ENCODE results near the gene RABGGTA. TPM values are rescaled to one million over a fixed set of nuclear protein-coding genes. Genes with fewer than 3 reads are reported as not detected.
A peak's percentile ranks its signal among the peaks of the same experiment; 100 is the strongest.

The RABGGTA gene
- total RNA-seq, 1 donor from 2014 or later = 19.5 TPM

DNA sequence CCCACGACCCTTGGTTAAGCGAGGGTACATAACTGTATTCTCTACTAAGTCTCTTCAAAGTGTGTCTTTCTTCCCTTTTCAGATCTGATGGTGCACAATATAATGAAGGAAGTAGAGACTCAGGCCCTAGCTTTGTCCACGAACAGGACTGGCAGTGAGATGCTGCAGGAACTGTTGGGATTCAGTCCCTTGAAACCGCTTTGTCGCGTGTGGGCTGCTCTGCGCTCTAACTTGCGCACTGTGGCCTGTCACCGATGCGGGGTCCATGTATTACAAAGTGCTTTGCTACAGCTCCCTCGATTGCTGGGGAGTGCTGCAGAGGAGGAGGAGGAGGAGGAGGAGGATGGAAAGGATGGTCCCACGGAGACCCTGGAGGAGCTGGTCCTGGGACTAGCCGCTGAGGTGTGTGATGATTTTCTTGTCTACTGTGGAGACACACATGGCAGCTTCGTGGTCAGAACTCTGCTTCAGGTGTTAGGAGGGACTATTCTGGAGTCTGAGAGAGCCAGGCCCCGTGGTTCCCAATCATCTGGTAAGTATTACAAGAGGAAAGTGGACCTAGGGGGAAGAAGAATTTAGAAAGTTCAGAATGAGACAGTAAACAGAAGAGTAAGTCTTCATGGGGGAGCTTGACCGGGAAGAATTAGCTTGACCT lies 29.1 kb upstream of the RABGGTA start:
- no peak for DNase-seq

DNA sequence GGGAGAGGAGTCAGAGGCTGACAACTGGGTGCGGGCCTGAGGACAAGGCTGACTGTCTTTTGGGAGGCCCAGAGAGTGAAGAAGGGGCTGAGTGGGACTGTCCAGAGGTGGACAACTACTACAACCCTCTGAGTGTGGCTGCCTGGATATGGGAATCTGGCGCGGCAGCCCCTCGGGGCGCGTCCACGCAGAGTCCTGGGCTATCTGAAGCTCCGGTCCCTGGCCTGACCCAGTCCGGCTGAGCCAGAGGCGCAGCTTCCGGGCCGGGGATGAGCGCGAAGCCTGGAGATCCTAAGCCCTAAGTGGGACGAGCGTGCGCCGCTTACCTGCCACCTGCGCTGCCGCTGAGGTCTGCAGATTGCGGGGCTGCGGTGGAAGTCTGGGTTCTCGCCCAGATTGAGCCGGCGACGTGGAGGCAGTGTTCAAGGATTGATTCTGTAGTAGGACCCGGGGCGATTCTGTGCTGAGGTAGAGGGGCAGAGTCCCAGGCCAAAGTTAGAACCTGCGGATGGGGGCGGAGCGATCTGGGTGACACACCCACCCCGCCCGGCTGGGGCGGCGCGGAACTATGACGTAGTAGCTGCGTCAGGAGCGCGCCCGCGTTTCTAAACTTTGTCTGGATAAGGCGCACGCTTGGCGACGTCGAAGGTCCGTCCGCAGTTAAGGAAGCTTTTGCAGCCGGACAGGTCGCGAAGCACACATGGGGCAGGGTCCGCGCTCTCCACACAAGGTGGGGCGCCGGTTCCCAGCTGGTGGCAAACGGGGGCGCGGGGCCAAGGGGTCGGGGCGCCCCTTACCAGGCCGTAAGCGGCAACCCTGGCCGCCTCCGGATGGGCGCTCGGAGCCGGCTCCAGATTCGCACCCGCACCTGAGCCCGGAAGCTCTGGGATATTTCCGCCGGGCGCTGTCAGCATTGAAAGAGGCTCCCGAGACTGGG lies 28.1 kb upstream of the RABGGTA start, which contains the start of the genes DHRS1 and NOP9:
Gene DHRS1, minus strand, starts transcription at position 526 of the 937 bp plus-strand sequence. CDS start 674 bp downstream, outside the sequence.
Gene NOP9, plus strand, starts transcription at position 596 of the 937 bp plus-strand sequence. Its CDS starts 105 bp downstream, at position 701.
- DNase-seq = peak; percentile 83

DNA sequence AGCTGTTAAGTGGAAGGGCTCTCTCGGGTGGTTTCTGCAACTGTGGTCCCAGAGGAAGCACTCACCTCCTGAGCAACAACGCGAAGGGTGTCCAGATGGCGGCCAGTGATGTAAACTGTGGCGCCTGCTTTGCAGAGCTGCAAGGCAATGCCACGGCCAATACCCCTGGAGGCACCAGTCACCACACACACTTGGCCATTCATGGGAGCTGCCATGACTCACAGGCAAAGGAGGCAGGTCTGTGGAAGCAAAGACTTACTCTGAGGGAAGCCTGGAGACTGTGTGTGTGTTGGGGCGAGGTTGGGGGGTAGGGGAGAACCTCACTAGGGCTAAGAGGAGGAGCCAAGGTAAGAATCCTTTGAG lies 27.5 kb upstream of the RABGGTA start:
- DNase-seq = no peak

DNA sequence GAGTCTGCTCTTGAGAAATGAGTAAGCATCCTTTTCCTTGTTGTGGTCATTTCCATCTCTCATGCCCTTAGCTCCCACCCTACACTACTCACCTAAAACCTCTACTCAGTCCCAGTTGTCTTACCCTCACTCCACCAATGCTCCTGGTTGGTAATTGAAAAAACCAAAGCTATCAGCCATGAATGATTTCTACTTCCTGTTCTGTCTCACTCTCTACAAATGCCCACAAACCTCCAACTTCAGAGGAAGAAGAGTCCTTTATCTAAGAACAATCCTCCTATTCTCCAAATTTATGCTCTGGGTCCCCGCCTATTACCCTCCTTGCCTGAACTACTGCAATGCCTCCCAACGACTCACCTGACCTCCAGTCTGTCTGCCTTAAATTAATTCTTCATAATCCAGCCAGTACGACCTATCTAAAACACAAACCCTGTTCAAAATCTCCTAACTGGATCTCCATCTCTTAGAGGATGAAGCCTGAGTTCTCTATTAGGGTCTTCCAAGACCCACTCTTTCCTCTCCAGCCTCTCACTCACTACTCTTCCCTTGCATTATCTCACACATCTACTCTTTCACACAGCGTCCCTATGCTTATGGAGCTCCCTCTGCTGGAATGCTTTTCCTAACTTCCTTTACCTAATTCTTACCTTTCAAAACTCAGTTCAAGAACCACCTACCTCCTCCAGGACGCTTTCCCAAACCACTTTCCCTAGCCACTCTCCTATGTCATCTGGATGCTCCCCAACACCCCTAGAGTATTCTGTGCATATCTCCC lies 26.0 kb upstream of the RABGGTA start:
- DNase-seq = no peak

DNA sequence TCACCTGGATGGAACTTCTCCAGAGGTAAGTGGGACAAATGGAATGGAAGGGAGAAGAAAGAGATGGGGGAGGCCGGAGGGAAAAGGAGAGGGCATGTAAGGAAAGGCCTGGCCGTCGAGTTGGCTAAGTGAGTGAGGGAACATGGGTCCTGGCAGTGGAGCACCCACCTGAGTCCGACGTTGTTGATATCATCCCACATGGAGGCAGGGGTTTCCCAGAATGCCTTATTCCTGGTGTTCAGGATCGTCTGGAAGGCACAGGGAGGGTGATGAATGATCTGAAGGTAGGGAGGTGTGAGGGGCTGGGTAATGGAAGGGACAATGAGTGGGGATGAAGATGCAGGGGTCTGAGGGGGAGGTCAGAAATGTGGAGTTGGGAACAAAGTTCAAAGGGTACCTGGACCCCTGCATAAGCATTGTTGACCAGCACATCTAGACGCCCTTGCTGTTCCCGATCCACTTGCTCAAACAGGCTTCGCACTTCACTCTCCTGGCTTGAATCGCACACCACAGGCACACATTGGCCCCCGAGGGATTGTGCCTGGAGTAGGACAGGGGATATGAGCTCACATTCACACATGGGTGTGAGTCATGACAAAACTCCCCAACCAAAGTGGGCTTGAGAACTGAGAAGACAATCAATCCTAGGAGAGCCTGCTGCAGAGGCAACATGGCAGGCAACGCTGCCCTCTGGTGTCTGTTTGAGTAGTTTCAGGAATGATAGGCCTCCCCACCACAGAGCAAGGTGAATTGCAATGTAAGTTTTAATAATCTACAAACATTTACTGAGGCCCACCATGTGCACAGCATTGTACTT lies 25.2 kb upstream of the RABGGTA start:
- peak; percentile 16 for DNase-seq

DNA sequence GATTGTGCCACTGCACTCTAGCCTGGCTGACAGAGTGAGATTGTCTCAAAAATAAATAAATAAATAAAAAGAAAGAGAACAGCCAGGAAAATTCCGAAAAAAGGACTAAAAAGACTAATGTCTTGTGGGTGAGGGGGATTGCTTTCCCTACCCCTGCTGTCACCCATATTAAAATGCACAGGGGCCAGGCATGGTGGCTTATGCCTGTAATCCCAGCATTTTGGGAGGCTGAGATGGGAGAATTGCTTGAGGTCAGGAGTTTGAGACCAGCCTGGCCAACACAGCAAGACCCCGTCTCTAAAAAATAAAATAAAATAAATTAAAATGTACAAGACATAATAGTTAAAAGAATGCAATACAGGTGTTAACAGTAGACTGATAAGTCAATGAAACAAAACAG lies 22.1 kb upstream of the RABGGTA start:
- no peak for DNase-seq

DNA sequence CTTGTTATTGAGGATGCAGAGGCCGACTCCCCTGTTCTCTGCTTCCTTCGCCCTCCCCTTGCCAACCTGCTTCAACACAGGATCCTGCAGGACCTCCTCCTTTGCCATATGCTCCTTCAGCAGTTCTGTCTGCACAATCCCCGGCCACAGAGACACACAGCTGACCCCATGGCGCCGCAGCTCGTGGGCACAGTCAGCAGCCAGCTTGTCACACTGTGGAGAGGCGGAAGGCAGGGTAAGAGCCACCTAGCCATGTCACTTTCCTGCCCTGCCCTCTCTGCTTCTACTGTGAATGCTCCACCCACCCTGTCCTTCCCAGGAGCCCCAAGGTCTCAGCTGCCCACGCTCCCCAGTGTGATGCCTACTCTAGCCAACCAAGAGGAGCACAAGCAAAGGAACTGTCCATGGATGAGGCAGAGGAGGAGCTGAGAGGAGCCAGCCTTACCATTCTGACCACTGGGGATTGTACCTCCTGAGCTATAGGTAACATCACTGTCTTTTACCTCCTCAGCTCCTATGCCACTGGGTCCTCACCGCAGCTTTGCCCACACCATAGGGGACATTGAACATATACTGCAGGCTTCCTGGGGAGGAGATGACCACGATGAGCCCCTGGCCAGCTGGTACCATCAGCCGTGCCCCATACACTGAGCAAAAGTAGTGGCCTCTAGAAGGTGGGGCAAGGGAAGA lies 20.9 kb upstream of the RABGGTA start:
- DNase-seq = no peak

DNA sequence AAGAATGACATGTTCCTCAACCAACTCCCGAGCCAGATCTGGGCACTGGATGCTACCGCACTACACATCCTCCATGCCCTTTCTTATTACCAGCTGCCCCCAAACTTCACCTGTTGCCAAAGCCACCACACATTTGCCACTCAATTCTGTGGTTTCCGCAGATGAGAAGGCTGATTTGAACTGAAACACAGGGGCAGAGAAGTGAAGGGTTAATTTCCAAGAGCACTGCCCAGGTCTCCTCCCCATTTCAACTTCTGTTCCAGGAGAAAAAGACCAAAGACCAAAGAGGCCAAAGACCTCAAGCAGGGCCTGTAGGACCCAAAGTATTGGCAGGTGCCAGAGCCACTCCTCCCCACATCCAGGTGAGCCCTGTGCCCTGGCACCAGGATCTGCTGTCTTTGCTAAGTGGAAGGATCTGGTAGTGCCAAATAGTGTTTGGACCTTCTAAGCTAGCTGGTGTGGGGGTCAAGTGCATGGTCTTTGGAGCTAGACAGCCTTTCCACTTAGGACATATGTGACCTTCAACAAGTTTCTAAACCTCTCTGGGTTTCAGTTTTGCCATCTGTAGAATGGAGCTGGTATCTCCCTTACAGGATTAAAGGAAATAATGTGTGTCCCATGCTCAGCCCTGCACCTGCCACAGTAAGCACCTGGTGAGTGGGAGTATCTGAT lies 20.2 kb upstream of the RABGGTA start:
- no peak for DNase-seq

DNA sequence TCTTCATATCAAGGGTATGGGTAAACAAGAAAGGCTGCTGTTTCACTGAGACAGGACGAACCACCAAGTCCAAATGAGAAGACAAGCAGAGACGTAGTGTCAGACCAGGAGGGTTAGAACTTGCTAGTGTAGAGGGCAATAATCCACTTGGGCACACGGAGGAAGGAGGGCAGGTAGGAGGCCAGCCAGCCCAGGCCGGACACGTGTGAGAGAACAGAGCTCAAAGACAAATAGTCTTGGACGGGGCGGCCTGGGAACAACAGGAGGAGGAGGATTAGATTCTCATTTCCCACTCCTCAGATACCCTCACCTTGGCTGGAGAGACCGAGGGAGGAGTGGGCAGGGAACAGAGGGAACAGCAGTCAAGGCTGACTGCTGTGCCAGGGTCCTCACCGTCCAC lies 19.3 kb upstream of the RABGGTA start:
- DNase-seq = no peak

DNA sequence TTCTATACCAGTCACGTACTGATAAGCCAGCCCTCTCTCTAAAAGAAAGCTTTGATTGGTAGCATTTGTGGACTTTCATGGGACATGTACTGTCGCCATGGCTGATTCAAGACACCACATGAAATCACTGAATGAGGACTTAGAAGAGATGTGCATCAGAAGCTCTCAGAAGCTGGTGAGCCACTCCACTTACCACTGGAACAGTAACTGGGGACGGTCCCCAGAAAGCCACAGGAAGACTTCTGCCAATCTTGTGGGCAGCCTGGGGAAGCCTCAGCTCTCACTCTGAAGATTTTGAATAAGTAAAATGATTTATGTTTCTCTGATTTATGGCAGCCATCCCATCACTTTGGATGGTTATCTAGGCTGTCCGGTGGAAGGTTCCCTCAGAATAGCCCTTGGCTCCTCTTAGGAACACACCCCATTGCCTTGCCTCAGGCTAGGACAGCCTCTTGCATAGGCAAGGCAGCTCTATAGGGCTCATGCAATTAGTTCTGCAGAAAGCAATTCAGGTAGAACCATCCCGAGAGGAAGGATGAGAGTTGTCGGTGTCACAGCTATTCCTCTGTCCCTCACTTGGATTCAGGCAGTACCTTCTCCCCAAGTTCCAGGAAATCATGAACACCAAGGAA lies 18.4 kb upstream of the RABGGTA start:
- no peak for DNase-seq

DNA sequence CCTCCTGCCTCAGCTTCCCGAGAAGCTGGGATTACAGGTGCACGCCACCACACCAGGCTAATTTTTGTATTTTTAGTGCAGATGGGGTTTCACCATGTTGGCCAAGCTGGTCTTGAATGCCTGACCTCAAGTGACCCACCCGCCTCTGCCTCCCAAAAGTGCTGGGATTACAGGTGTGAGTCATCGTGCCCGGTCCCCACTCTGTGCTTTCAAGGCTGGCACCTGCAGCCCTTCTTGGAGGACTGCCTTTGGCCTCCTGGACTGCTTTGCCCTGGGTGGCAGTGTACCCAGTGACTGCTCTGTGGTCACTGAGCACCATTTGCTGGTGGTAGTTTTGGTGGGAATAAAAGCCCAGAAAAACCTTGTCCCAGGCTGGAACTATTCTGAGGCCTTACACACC lies 15.6 kb upstream of the RABGGTA start:
- no peak for DNase-seq

DNA sequence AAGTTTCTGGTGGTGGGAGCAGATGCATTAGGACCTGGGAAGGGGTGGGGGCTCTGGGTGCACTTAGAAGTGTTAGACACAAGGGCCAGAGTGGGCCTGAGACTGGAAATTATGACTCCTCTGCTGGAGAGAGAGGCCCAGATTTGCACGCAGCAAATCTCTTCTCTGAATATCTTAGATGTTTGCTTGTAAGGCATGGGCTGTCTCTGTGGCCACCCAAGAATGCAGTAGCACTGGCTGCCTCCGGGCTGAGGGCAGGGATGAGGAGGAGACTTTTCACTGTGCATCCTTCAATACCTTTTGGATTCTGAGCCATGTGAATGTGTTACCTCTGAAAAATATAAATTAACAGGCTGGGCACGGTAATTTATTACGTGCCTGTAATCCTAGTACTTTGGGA lies 14.0 kb upstream of the RABGGTA start:
- no peak for DNase-seq

DNA sequence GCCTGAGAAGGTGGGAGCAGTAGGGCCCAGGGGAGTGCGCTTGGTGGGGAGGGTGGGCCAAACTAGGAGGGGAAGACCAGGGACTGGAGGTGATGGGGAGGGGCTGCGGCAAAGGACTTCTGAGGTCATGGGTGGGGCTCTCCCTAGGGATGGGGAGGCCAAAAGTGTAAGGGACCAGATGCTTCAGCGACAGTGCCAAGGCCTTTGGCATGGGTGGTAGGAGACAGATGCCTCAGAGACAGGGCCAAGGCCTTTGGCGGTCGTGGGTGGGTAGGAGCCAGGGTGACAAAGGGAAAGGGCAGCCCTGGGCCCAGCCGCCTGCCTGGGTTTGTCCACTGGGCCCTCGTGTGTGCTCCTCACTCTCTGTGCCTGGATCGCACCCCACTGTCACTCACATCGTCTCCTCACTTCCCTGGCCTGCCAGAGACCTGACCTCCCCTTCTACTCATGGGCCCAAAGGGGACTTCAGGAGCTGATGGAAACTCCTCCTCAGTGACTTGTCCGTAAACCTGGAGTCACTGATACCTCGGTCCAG lies 13.2 kb upstream of the RABGGTA start:
- no peak for DNase-seq

DNA sequence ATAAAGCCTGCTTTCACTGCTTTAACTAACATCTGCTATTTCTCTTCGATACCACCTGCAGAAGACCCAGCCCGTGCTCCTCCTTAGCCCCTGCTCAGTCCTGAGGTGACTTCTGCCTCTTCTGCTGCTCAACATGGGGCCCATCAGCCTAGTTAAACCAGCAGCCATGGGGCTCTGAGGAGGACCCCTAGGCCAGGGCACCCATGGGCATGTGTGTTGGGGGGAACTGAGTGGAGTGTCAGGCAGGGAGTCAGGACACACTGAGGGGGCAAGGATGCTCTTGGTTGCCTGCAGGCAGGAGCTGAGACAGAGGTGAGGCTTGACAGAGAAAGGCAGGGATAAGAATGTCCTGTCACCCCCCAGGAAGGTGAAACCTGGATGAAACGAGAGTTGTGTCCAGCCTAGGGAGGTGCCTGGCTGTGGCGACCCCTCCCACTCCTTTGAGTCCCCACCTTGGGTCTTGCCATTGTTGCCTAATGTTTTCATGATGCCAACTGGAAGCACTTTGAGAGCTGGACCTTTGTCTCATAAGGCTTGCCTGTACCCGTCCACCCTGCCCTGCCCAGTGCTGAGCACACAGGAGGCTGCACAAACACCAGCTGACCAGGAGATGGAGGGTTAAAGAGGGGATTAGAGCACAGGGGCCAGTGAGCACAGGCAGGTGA lies 12.5 kb upstream of the RABGGTA start:
- no peak for DNase-seq

DNA sequence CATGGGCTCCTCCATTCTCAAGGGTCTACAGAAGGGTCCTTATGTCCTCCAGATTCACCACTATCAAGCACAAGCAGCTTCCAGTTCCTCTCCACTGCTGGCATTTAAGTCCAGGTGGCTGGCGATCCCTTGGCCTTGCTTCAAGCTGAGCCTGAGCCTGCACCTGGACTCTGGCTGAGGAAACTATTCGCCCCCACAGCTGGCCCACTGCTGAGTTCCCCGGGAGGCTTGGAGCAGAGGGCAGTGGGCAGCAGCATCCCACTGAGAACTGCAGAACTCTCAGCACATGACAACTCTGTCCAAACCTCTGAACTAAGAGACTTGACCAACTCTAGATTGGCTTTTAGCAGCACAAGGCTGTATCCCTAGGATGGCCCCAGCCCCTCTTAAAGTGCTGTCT lies 11.3 kb upstream of the RABGGTA start:
- no peak for DNase-seq

DNA sequence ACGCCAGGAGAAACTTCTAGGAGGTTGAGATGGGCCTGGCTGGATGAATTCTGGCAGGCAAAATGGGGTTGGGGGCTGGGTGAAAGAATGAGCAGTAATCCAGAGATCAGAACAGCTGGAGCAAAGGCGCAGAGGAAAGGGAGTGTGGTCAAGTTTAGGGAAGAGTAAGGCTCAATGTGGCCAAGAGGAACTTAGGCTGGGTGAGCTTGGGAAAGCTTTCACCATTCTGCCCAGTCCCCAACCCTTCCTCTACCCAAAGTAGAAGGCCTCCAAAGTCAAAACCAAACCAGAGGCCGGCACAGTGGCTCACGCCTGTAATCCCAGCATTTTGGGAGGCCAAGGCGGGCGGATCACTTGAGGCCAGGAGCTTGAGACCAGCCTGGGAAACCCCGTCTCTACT lies 10.2 kb upstream of the RABGGTA start:
- DNase-seq = no peak

DNA sequence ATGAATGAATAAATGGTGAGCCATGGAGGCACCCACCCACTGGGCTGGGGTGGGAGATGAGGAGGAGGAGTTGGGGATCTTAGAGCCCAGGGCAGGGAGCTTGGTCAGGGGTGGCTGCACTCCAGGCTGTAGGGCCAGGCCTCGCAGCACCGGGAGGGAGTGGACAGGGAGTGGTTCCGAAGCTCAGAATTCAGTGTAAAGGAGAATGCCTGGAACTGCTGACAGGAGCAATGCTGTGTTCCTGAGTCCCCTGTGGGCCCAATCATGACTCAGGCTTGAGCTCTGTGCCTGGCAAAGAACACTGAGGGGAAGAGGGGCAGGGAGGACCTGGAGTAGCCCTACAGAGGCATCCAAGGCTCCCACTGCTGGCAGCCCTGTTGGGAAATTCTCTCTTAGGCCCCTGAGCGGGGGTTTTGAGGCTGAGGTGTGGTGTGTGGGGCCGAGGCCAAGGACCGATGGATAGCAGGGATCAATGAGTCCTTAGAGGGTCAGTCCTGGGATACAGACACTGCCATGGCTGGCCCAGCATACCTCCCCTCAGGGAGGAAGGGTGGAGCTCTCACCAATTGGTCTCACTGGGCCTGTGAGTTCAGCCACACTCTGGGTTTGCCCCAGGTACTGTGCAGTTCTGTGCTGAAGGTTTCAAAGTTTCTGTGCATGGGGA lies 9.5 kb upstream of the RABGGTA start:
- DNase-seq = no peak

DNA sequence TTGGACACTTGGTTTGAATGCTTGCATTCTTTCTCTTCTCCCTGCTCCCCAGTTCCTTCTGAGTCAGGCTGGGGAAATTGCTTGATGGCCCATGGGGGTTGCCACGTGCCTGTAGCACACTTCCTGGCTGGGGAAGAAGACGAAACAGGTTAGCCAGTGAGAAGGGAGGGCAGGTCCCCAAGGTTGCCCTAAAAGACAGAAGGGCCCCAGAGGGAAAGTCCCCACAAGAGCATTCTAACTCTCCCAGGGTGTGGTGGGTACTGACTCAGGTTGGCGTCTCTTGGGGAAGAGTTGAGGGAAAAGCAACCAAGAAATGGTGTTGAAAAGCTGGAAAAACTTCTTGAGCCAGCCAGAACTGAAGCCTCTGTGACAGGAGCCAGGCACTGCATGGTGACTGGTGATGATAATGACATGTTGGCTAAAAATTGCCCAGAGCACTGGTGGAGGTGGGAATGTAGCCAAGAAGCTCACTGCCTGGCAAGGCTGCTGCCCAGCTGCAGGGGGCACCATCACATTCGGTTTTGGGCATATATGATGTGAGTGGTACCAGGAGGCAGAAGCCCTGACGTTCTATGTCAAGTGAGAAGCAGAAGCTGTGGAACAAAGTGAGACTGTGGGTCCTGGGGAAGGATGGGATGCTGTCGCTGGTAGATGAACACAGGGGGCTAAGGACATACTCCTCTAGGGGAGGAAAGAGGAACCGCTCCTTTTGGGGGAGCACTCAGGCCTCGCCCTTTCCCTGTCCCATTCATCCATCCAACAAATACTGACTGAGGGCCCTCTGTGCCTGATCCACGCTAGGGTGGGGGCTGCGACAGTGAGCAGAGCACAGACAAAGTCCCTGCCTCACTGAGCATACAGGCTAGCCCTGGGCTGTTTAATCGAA lies 8.1 kb upstream of the RABGGTA start:
- peak; percentile 10 for DNase-seq

All from occipital lobe (tissue), 2 donors.